Lower leg skin (tissue), 3 donors: ENCODE measurements around the gene EHBP1.

Source experiments
- CTCF ChIP-seq, 3 donors: fragments of 450-650 bp; IDR thresholded peaks; one replicate each; pipeline ENCODE4 v1.5.1; 2016; ENCODE audit warnings: antibody characterized with exemption in 3 of 3, mild to moderate bottlenecking in 3 of 3, moderate library complexity in 2 of 3
- POLR2A ChIP-seq, 2 donors: fragments of 450-650 bp; IDR thresholded peaks; one replicate each; pipeline ENCODE4 v1.6.1; 2016 to 2017; ENCODE audit warnings: antibody characterized with exemption in 2 of 2, mild to moderate bottlenecking in 1 of 2, moderate library complexity in 1 of 2

DNA sequence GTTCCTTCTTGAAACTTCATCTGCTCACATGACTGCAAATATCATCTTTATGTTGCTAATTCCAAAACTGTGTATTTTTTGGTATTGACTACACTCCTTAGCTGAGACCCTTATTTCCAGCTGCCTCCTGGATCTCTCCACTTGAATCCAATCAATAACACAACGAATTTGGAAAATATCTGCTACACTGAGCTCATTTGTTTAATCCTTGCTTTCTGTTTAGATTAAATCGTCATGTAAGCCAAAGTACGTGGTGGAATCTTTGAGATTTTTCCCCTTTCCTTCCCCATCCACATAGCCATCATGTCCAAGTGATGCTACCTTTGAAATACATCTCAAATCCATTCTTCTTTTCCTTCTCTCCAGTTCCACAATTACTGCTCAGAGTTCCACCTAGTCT lies 360.8 kb downstream of the EHBP1 start:
- no peak for TF ChIP-seq POLR2A (IDR thresholded peaks at IDR 0.05)
- TF ChIP-seq CTCF (IDR thresholded peaks at IDR 0.05), result no peak
